K562 (cell line): ENCODE results near the gene PAQR4. TPM values are rescaled to one million over a fixed set of nuclear protein-coding genes. Genes with fewer than 3 reads are reported as not detected.

Experiments
- CBX1 ChIP-seq: sonication (generic); IDR thresholded peaks from 2 replicates; pipeline ENCODE4 v1.6.1; 2016; ENCODE audit warnings: antibody characterized with exemption, low read depth, mild to moderate bottlenecking
- DDX20 ChIP-seq: fragments of 450-650 bp; IDR thresholded peaks from 2 replicates; pipeline ENCODE4 v1.6.1; 2016; ENCODE audit warnings: missing genetic modification characterization, low read depth, mild to moderate bottlenecking, missing compliant biosample characterization, moderate library complexity
- L3MBTL2 ChIP-seq: fragments of 450-650 bp; IDR thresholded peaks from 2 replicates; pipeline ENCODE4 v1.6.1; 2016; ENCODE audit warnings: mild to moderate bottlenecking, moderate library complexity
- MTF1 ChIP-seq: fragments of 250-450 bp; sonication (Bioruptor Pico); IDR thresholded peaks from 2 replicates; pipeline ENCODE4 v1.9.0; 2021; ENCODE audit warnings: moderate library complexity, mild to moderate bottlenecking, inconsistent platforms, borderline replicate concordance
- POLR2H ChIP-seq: IDR thresholded peaks from 2 replicates; pipeline ENCODE4 v1.6.1; 2016; ENCODE audit warnings: missing genetic modification characterization, low read depth, mild to moderate bottlenecking, control low read depth, missing compliant biosample characterization, moderate library complexity
- RUNX1 ChIP-seq: sonication (generic); IDR thresholded peaks from 2 replicates; pipeline ENCODE4 v1.6.1; 2016; ENCODE audit warnings: antibody characterized with exemption, low read depth
- SNIP1 ChIP-seq: fragments of 450-650 bp; IDR thresholded peaks from 2 replicates; pipeline ENCODE4 v1.7.1; 2017; ENCODE audit warnings: low read depth, mild to moderate bottlenecking
- TFE3 ChIP-seq: fragments of 450-650 bp; formaldehyde crosslinking; IDR thresholded peaks from 2 replicates; pipeline ENCODE4 v1.4.0; 2020; ENCODE audit warnings: mild to moderate bottlenecking, mixed read lengths
- ZBTB11 ChIP-seq, 3 experiments: fragments of 200-800 bp in 1 of 3; fragments of 250-450 bp in 1 of 3; fragments of 450-650 bp in 1 of 3; sonication (Bioruptor Pico) in 1 of 3; sonication (Bioruptor generic) in 1 of 3; formaldehyde crosslinking in 1 of 3; IDR thresholded peaks; 2 replicates each; pipeline versions ENCODE4 v1.6.1 to v1.8.0; 2016 to 2022; ENCODE audit warnings: mild to moderate bottlenecking in 2 of 3, missing genetic modification characterization in 2 of 3, missing compliant biosample characterization in 1 of 3, moderate library complexity in 1 of 3
- ZNF133 ChIP-seq: fragments of 250-450 bp; sonication (Bioruptor Pico); IDR thresholded peaks from 2 replicates; pipeline ENCODE4 v1.4.0; 2020; ENCODE audit warnings: mild to moderate bottlenecking
- ZNF431 ChIP-seq: sonication (generic); formaldehyde crosslinking; IDR thresholded peaks from 2 replicates; pipeline ENCODE4 v1.8.0; 2022; ENCODE audit warnings: mild to moderate bottlenecking, missing genetic modification reagents
- ZNF444 ChIP-seq: fragments of 250-450 bp; sonication (Bioruptor Pico); IDR thresholded peaks from 2 replicates; pipeline ENCODE4 v1.4.0; 2020; ENCODE audit warnings: mild to moderate bottlenecking, moderate library complexity
- ZNF449 ChIP-seq: fragments of 250-450 bp; sonication (Bioruptor Pico); IDR thresholded peaks from 2 replicates; pipeline ENCODE4 v1.8.0; 2022; ENCODE audit warnings: moderate library complexity, mild to moderate bottlenecking, inconsistent platforms
- ZNF79 ChIP-seq: fragments of 250-450 bp; sonication (Bioruptor Pico); IDR thresholded peaks from 2 replicates; pipeline ENCODE4 v1.4.0; 2020; ENCODE audit warnings: low read depth, mild to moderate bottlenecking, moderate library complexity
- polyA plus RNA-seq, 8 experiments: library from polyadenylated mRNA; depleted of rRNA in 4 of 8; stranded (reverse) in 5 of 8; unstranded in 3 of 8; fragments of >200 nt; fragmentation: Nextera tagmentation in 2 of 8; fragmentation: Illumina TruSeq in 1 of 8; extraction: Ambion mirVana in 2 of 8; extraction: Trizol in 1 of 8; gene quantifications; 2 replicates each; pipeline versions ENCODE4 v1.2.1 to v1.2.3, GENCODE V29; 2011 to 2014; ENCODE audit warnings: inconsistent platforms in 1 of 8, missing spikeins in 1 of 8
- total RNA-seq, 7 experiments: library from RNA; depleted of rRNA in 6 of 7; stranded (reverse); fragments of >200 nt in 6 of 7; fragmentation: Illumina TruSeq in 2 of 7; extraction: Trizol in 2 of 7; gene quantifications; 2 replicates each; pipeline versions ENCODE4 v1.2.1 to v1.2.3, GENCODE V29; 2011 to 2021; ENCODE audit warnings: low replicate concordance in 1 of 7
- TF ChIP-seq, protein P1 (sequence below), 3 experiments: fragments of 200-800 bp in 1 of 3; sonication (Bioruptor generic) in 1 of 3; sonication (generic) in 1 of 3; formaldehyde crosslinking in 1 of 3; IDR thresholded peaks; 2 replicates each; pipeline versions ENCODE4 v1.6.1 to v1.8.0; 2016 to 2022; ENCODE audit warnings: mild to moderate bottlenecking in 2 of 3, missing compliant biosample characterization in 2 of 3, missing genetic modification characterization in 2 of 3, missing genetic modification reagents in 1 of 3
- TF ChIP-seq, protein P2 (sequence below): fragments of 250-450 bp; sonication (Bioruptor Pico); IDR thresholded peaks from 2 replicates; pipeline ENCODE4 v1.5.1; 2021; ENCODE audit warnings: mild to moderate bottlenecking
- TF ChIP-seq, protein P3 (sequence below): sonication (generic); formaldehyde crosslinking; IDR thresholded peaks from 2 replicates; pipeline ENCODE4 v1.8.0; 2022; ENCODE audit warnings: mild to moderate bottlenecking, low read depth, missing genetic modification reagents

The PAQR4 gene
- total and polyA plus RNA-seq, 9 of the 15 experiments (the other 6 are each of a cell fraction or from before 2014, with no cell fraction given): 0.62 to 40.4 (median 19.5) TPM

DNA sequence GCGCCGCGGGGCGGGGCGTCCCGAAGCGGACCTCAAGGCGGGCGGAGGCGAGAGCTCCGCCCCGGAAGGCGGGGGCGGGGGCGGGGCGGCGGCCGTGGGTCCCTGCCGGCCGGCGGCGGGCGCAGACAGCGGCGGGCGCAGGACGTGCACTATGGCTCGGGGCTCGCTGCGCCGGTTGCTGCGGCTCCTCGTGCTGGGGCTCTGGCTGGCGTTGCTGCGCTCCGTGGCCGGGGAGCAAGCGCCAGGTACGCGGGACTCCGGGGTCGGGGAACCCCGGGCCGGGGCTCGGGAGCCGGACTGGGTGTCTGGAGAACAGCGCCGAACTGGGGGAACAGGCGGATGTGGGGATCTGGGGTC is 51.1 kb downstream of the PAQR4 start, which contains the start of gene TNFRSF12A (continued):
- TF ChIP-seq, protein P1, sequence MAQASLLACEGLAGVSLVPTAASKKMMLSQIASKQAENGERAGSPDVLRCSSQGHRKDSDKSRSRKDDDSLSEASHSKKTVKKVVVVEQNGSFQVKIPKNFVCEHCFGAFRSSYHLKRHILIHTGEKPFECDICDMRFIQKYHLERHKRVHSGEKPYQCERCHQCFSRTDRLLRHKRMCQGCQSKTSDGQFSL (CRISPR knock-in tag; IDR thresholded peaks at IDR 0.05): no peak
- TF ChIP-seq, protein P1 (tag; IDR thresholded peaks at IDR 0.05): no peak
- TF ChIP-seq RUNX1 (no peak), SNIP1 (no peak), CBX1 (peak; percentile 58; the same call in 1 of the 2 replicates), POLR2H (no peak), ZNF79 (CRISPR knock-in tag) (no peak), L3MBTL2 (0 out of 2 replicates have a peak, but pooled peaks have one; percentile 56), DDX20 (no peak), ZNF431 (CRISPR knock-in tag) (no peak), ZNF133 (CRISPR knock-in tag) (no peak), MTF1 (no peak), TFE3 (CRISPR knock-in tag) (no peak), ZBTB11 (CRISPR knock-in tag; IDR thresholded peaks at IDR 0.05) (0 out of 6 replicates have a peak, but pooled peaks of 1 of the 3 experiments have one; percentile 55), ZNF444 (CRISPR knock-in tag) (no peak), ZNF449 (CRISPR knock-in tag) (no peak)
- TF ChIP-seq, protein P2, sequence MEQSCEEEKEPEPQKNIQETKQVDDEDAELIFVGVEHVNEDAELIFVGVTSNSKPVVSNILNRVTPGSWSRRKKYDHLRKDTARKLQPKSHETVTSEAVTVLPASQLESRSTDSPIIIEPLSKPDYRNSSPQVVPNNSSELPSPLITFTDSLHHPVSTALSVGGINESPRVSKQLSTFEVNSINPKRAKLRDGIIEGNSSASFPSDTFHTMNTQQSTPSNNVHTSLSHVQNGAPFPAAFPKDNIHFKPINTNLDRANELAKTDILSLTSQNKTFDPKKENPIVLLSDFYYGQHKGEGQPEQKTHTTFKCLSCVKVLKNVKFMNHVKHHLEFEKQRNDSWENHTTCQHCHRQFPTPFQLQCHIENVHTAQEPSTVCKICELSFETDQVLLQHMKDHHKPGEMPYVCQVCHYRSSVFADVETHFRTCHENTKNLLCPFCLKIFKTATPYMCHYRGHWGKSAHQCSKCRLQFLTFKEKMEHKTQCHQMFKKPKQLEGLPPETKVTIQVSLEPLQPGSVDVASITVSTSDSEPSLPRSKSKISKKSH (CRISPR knock-in tag): no peak
- TF ChIP-seq, protein P3, sequence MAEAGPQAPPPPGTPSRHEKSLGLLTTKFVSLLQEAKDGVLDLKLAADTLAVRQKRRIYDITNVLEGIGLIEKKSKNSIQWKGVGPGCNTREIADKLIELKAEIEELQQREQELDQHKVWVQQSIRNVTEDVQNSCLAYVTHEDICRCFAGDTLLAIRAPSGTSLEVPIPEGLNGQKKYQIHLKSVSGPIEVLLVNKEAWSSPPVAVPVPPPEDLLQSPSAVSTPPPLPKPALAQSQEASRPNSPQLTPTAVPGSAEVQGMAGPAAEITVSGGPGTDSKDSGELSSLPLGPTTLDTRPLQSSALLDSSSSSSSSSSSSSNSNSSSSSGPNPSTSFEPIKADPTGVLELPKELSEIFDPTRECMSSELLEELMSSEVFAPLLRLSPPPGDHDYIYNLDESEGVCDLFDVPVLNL: no peak
